Posterior cingulate gyrus (tissue), 11 donors: ENCODE results near the gene DAPL1.

Source experiments
- DNase-seq, 10 donors: peaks; one replicate each; pipeline versions ENCODE4 v3.0.0 to v3.0.0-alpha.2; 2020 to 2021; ENCODE audit warnings: mixed read lengths in 3 of 10
- intact Hi-C: fragments of 100-400 bp; cut with DNase I; formaldehyde crosslinking; loops from one replicate; pipeline ENCODE4 v1.15.1; 2023

DAPL1 gene

GRCh38 chr2:158795195-158795924 lies at the start of gene DAPL1:
Gene DAPL1, plus strand, starts transcription at chr2:158795317. Its CDS starts 56 bp downstream, at chr2:158795373.
- peak in 3 of 10 donors; percentile 10 to 88 (median 11) for DNase-seq
- intact Hi-C loops = no loop called here

DNA sequence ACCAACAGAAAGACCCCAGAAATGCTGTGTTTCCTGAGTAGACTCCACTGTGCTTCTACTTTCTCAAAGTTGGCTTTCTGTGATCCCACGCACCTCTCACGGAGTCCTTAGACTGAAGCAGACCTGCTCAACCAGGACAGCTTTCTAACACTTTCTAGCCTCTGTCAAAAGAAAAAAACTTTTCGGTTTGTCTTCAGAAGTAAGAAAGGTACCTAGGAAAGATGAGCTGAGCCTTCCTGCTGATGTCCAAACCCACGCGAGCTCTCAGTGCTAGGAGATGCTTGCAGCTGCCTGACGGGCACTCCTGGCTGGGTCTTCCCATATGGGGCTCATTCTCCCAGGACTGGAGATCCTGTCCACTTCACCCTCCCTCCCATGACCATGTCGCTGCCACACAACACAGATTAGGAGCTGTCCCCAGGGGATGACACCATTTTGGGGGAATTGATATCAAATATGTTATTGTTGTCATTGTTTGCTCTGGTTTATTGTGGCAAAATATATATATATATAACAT lies 49.2 kb upstream of the DAPL1 start:
- intact Hi-C loops = loop anchor here (2.0 kb wide), 1 partner anchor 289 kb away; the partner anchor contains the start of genes CCDC148 and PKP4

DNA sequence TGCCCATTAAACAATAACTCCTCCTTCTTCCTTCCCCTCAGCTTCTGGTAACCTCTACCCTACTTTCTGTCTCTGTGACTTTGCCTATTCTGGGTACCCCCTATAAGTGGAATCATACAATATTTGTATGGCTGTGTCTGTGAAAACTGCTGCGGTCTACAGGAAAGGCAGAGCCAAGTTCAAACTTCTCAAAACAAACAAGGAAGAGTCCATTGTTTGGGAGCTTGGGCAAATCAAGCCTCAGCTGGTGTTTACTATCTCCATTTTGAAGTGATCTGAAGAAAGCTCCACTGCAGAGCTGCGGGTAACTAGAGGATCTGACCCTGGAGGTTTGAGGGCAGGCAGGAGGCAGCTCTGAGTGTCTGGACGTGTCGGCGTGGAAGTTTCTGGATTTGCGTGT lies 48.6 kb upstream of the DAPL1 start:
- DNase-seq = no peak
- intact Hi-C loops = no loop called here

More for the DNA sequence above, 49.2 kb upstream of the DAPL1 start:
- peak in 1 of 10 donors; percentile 75 for DNase-seq

DNA sequence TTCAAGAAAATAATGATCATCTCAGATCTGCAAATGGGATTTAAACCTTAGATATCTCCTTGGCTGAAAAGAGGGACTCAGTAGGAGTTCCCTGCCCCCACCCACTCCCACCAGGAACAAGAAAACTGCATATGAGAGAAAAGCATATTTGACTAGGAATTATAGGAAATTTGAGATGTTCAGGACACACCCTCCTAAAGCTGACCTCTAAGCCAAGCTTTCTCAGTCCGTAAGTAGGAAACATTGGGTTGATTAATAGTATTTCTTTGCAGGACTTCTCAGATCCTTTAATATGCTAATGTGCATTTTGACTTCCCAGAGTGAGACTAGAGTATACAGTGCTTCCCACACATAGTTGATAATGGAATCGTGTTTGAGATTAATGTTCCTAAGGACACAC lies 47.8 kb upstream of the DAPL1 start:
- intact Hi-C loops = no loop called here
- no peak for DNase-seq

- intact Hi-C loops = no loop called here
- no peak for DNase-seq
These were observed 46.1 kb upstream of the DAPL1 start for GRCh38 chr2:158748926-158749590.

- no peak for DNase-seq
- intact Hi-C loops = loop anchor here (5.0 to 10.0 kb wide), 2 partner anchors 216 to 568 kb away; no protein-coding TSS in a partner anchor
These were observed 44.5 kb upstream of the DAPL1 start for GRCh38 chr2:158750458-158751125.

DNA sequence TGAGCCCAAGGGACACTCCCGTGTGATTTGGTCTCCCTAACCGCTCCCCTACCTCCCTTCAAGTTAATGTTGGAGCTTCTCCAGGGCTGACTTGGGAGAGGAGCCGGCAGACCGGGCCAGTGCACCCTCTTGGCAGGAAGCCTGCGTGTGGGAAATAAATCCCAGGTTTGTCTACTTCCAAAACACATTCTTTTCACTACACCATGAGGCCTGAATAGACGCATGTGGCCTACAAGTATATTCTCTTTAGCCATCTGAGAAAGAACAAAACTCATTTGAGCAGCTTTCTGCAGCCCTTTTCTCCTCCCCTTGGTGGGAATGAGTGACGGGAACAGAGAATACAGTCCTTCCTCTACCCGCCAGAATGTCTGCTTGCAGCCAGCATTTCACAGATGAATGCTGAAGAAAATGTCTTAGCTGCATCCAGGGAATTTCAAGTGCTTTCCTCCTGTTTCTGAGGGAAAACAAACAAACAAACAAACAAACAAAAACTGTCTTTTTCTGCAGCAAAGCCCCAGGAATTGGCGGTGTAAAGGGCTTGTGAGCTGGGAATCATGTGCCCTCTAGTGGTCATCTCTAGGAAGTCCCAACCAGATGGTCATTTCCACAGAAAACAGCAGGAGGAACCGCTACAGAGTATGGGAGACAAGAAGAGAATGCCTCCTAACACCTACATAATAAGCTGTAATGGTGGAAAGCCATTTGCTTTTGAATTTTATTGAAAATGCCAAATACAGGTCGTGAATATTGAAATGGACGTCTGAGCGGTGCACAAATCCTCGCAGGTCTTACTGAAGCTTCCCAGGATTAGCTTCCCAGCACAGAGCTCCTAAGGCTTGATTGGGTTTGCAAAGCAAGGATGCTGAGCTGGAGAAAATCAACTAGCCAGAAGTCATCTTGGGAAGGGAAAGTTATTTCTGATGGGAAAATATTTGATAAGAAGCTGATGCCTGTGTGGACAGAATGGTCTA lies 41.2 kb upstream of the DAPL1 start:
- DNase-seq = peak in 5 of 10 donors; percentile 40 to 87 (median 53)

DNA sequence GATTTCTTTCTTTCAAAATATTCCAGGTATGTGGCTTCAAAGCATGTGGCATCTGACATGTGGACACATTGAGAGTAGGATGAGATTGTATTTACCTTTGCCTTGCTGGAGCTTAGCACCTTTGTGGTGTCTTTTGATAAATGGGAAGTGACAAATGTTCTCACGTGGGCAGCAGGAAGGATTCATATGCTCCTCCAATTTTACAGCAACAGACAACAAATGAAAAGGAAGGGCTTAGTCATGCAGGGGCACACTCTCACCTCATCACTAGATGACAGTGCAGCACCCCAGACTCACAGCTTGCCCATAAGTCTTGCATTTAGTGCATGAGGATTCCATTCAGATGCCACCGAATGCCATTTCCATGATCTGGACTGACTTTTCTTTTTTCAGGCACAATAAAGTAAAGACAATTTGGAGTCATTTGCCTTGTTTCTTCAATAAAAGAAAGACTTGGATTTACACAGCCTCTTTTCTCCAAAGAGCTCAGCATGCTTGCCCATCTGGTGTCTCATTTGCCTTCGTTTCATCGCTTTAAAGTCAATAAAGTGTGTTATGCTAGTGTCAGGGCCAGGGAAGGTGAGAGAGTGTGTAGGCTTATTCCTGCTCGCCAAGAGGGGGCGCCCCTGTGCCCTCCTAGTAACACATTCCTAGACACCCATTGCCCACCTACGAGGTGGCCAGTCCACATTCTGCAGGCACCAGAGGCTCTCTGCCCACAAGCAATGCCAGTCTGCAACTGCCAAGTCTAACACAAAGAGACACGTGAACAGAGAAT lies 39.6 kb upstream of the DAPL1 start:
- DNase-seq = peak in 1 of 10 donors; percentile 64
- intact Hi-C loops = loop anchor here (2.0 to 10.0 kb wide), 2 partner anchors 221 to 731 kb away; no protein-coding TSS in a partner anchor

More for the DNA sequence above, 41.2 kb upstream of the DAPL1 start:
- intact Hi-C loops = loop anchor here (2.0 to 10.0 kb wide), 3 partner anchors 219 to 729 kb away; no protein-coding TSS in a partner anchor

- DNase-seq = no peak
- intact Hi-C loops = loop anchor here (10.0 kb wide), 1 partner anchor 222 kb away; no protein-coding TSS in a partner anchor
These were observed 38.8 kb upstream of the DAPL1 start for GRCh38 chr2:158756331-158756730.

DNA sequence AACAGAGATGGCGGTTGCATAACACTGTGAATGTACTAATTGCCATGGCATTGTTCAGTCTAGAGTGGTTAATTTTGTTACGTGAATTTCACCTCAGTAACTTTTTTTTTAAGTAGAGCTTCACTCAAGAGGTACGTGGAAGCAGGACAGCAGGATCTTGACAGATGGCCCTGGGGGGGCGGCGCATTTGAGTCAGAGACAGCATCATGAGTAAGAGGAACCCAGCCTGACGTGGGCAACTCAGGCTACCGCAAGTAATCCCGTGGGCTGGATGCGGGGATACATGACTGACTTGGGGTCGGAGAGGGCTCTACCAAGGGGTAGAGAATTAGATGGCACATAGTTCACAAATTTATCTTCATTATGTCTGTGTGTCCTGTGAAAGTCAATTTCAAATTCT lies 38.1 kb upstream of the DAPL1 start:
- peak in 6 of 10 donors; percentile 34 to 92 (median 78) for DNase-seq
- intact Hi-C loops = loop anchor here (10.0 kb wide), 1 partner anchor 222 kb away; no protein-coding TSS in a partner anchor

DNA sequence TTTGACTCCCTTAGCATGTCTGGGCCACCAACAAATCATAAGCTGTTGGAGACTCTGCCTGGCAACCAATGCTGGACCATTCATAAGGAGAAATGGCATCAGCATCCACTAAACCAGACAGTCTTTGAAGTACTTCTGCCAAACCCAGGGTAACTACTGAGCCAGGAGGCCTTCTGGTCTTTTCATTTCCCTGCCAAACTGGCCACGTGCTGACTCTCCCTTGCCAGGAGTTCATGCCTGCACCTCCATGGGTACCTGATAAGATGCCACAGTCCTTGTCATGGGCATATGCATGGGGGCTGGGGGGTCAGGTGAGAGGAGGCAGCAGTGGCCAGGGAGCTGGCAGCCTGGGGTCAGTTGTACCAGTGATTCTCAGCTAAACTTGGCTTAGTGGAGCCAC lies 34.2 kb upstream of the DAPL1 start:
- DNase-seq = peak in 1 of 10 donors; percentile 64
- intact Hi-C loops = no loop called here

GRCh38 chr2:158761621-158762020 lies 33.5 kb upstream of the DAPL1 start:
- DNase-seq = no peak
- intact Hi-C loops = no loop called here

- intact Hi-C loops = no loop called here
- no peak for DNase-seq
These were observed 32.8 kb upstream of the DAPL1 start for GRCh38 chr2:158762336-158762735.

GRCh38 chr2:158766524-158766923 lies 28.6 kb upstream of the DAPL1 start:
- DNase-seq = no peak
- intact Hi-C loops = no loop called here

- intact Hi-C loops = loop anchor here (2.0 kb wide), 1 partner anchor 50 kb away; no protein-coding TSS in a partner anchor
- peak in 9 of 10 donors; percentile 55 to 94 (median 65) for DNase-seq
These were observed 22.6 kb upstream of the DAPL1 start for GRCh38 chr2:158772306-158773078.

DNA sequence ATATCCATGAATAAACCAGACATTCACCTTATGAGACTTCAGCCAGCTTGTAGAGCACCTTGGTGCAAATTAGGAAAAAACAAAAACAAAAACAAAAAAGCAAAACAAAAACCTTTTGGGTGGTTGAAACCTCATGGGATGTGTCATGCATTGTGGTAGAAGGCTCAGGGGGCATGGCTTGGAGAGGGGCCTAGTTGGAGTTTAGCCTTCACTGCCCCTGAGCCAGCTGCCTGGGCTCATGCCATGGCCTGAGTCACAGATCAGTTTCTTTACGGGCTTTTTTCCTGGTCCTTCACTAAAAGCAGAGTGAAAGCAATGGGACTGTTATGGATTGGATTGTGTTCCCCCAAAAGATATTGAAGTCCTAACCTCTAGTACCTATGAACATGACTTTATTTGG lies 22.0 kb upstream of the DAPL1 start:
- intact Hi-C loops = loop anchor here (2.0 kb wide), 1 partner anchor 50 kb away; no protein-coding TSS in a partner anchor
- DNase-seq = peak in 3 of 10 donors; percentile 28 to 84 (median 53)

- intact Hi-C loops = no loop called here
- DNase-seq = no peak
These were observed 20.4 kb upstream of the DAPL1 start for GRCh38 chr2:158774681-158775080.
